CD4-positive, alpha-beta T cell (primary cell): ENCODE measurements around the gene ZNF177. TPM values are rescaled to one million over a fixed set of nuclear protein-coding genes. Genes with fewer than 3 reads are reported as not detected.
A peak's percentile ranks its signal among the peaks of the same experiment; 100 is the strongest.

ENCODE experiments used
- ATAC-seq: fragments of 200-7000 bp; cut with Tn5 transposase; one replicate; pipeline ENCODE4 v1.10.0; 2022; ENCODE audit warnings: mild to moderate bottlenecking; ENCODE audit not compliant: poor library complexity
- CTCF ChIA-PET: fragments of 350-600 bp; sonication (Branson Sonifier 250); formaldehyde crosslinking; loops from one replicate; lab custom pipeline; 2021; ENCODE audit warnings: antibody characterized with exemption, inconsistent platforms; lab: Charles Lee
- POLR2A ChIA-PET: fragments of 350-600 bp; sonication (Branson Sonifier 250); formaldehyde crosslinking; loops from one replicate; lab custom pipeline; 2021; ENCODE audit warnings: antibody characterized with exemption, inconsistent platforms; lab: Charles Lee
- DNase-seq, 14 experiments: peaks; one replicate each; pipeline ENCODE4 v3.0.0-alpha.2; 2013 to 2020; ENCODE audit warnings: mixed read lengths in 2 of 14
- H3K27ac ChIP-seq, 2 donors: one replicate each; pipeline versions ENCODE4 v1.5.1 to v1.7.0; 2013; ENCODE audit warnings: low read length in 2 of 2, low read depth in 1 of 2, mild to moderate bottlenecking in 1 of 2
- H3K27me3 ChIP-seq, 2 experiments: 1 replicate in 1 of 2; 2 replicates in 1 of 2; pipeline versions ENCODE4 v1.6.1 to v1.7.0; 2013; ENCODE audit warnings: low read length in 2 of 2, control low read depth in 1 of 2, mild to moderate bottlenecking in 1 of 2, moderate library complexity in 1 of 2; ENCODE audit not compliant: insufficient read depth in 2 of 2, control insufficient read depth in 1 of 2
- H3K36me3 ChIP-seq: one replicate; pipeline ENCODE4 v1.6.1; 2013; ENCODE audit warnings: low read length, control low read depth; ENCODE audit not compliant: insufficient read depth
- H3K4me1 ChIP-seq: one replicate; pipeline ENCODE4 v1.6.1; 2013; ENCODE audit warnings: low read length, control low read depth; ENCODE audit not compliant: insufficient read depth
- H3K4me3 ChIP-seq: one replicate; pipeline ENCODE4 v1.5.1; 2013; ENCODE audit warnings: mild to moderate bottlenecking, low read length, moderate library complexity
- H3K9me3 ChIP-seq, 2 experiments: 1 replicate in 1 of 2; 2 replicates in 1 of 2; pipeline versions ENCODE4 v1.6.1 to v1.7.0; 2013; ENCODE audit warnings: low read length in 2 of 2, mild to moderate bottlenecking in 2 of 2, control low read depth in 1 of 2, moderate library complexity in 1 of 2; ENCODE audit not compliant: control insufficient read depth in 1 of 2, insufficient read depth in 1 of 2
- H3K27ac Mint-ChIP-seq: one replicate; pipeline ENCODE4 v1.8.0; 2020; ENCODE audit warnings: mixed read lengths
- H3K27me3 Mint-ChIP-seq: one replicate; pipeline ENCODE4 v1.8.0; 2021; ENCODE audit warnings: mixed read lengths
- H3K36me3 Mint-ChIP-seq: one replicate; pipeline ENCODE4 v1.8.0; 2021; ENCODE audit warnings: low read depth, mixed read lengths
- H3K4me1 Mint-ChIP-seq: one replicate; pipeline ENCODE4 v1.8.0; 2021; ENCODE audit warnings: low read depth, mixed read lengths
- H3K4me3 Mint-ChIP-seq: one replicate; pipeline ENCODE4 v1.8.0; 2020; ENCODE audit warnings: mild to moderate bottlenecking, mixed read lengths
- H3K9me3 Mint-ChIP-seq: one replicate; pipeline ENCODE4 v1.8.0; 2020; ENCODE audit warnings: mixed read lengths
- CTCF ChIP-seq: fragments of 200-600 bp; IDR thresholded peaks from one replicate; pipeline ENCODE4 v1.8.0; 2022; ENCODE audit warnings: antibody characterized with exemption, mild to moderate bottlenecking
- intact Hi-C, 2 experiments: fragments of 100-400 bp; cut with DNase I in 1 of 2; cut with micrococcal nuclease in 1 of 2; formaldehyde crosslinking; loops; one replicate each; pipeline versions ENCODE4 v1.15.1 to v1.9.0; 2023 to 2025; cut with DNase I, micrococcal nuclease
- total RNA-seq, 174 experiments: library from RNA in 2 of 174; stranded (reverse) in 2 of 174; gene quantifications; one replicate each; pipeline ENCODE4 v1.2.3 and lab custom pipeline; 2021 to 2026

The ZNF177 gene
- total RNA-seq, 2 experiments from 2014 or later = 1.6 TPM; not detected in 1

- Histone ChIP-seq H3K9me3 (peaks cover 28 to 50% of the 10 kb centered on the region in 2 experiments), H3K27me3 (no peaks in the 10 kb centered on the region), H3K27ac (peak overlapping the region; percentile 80 to 83), H3K36me3 (peaks cover 5% of the 10 kb centered on the region), H3K4me3 (peak overlapping the region; percentile 87), H3K4me1 (peaks cover 25% of the 10 kb centered on the region)
- Mint-ChIP-seq H3K27me3 (no peaks in the 10 kb centered on the region), H3K9me3 (peaks cover 18% of the 10 kb centered on the region), H3K4me3 (peak overlapping the region; percentile 96), H3K27ac (peak overlapping the region; percentile 90), H3K4me1 (peaks cover 33% of the 10 kb centered on the region), H3K36me3 (peaks cover 61% of the 10 kb centered on the region)
- ATAC-seq (no peak), DNase-seq (peak in 3 of 14 experiments; percentile 5 to 73 (median 14))
- ChIA-PET CTCF (interaction anchor here (0.5 to 2.1 kb wide), 3 partner anchors 13 to 124 kb away, joined by 3 to 18 read pairs (median 4); partner anchors contain the start of genes ZNF266 and ZNF699), POLR2A (interaction anchor here (0.7 to 2.6 kb wide), 4 partner anchors 13 to 445 kb away, joined by 4 to 23 read pairs (median 10); partner anchors contain the start of genes ZNF266, ZNF699 and ZNF846)
- intact Hi-C loops = loop anchor here (5.0 to 10.0 kb wide), 4 partner anchors 181 to 471 kb away; partner anchors contain the start of genes ZNF317 (in 1 of the 2), ZNF426 (in 1 of the 2) and ZNF562 (in 1 of the 2)
- no peak for TF ChIP-seq CTCF
Observed at GRCh38 chr19:9323557-9323918, 39.3 kb upstream of the ZNF177 start.

GRCh38 chr19:9323919-9324583 lies 38.8 kb upstream of the ZNF177 start, which contains the start of gene ZNF559:
Gene ZNF559, plus strand, starts transcription at chr19:9324179. Its CDS starts 14,371 bp downstream, at chr19:9338550.
- Mint-ChIP-seq H3K4me3 (peak within 1 kb of the TSS; percentile 96), H3K4me1 (peaks cover 33% of the 10 kb centered on the region), H3K27ac (peak within 1 kb of the TSS; percentile 90), H3K36me3 (peaks cover 66% of the 10 kb centered on the region), H3K9me3 (peaks cover 20% of the 10 kb centered on the region), H3K27me3 (no peaks in the 10 kb centered on the region)
- H3K27me3 ChIP-seq = no peaks in the 10 kb centered on the region
- intact Hi-C loops = loop anchor here (1.0 to 10.0 kb wide), 6 partner anchors 15 to 471 kb away; partner anchors contain the start of genes ZNF317 (in 2 of the 2), ZNF426 (in 1 of the 2), ZNF562 (in 1 of the 2) and ZNF699 (in 1 of the 2)
- H3K36me3 ChIP-seq = peaks cover 5% of the 10 kb centered on the region
- H3K27ac ChIP-seq = peak within 1 kb of the TSS; percentile 80 to 83
- DNase-seq = peak; percentile 94 to 98 (median 97)
- ChIA-PET POLR2A (interaction anchor here (0.7 to 2.6 kb wide), 4 partner anchors 14 to 445 kb away, joined by 4 to 23 read pairs (median 10); partner anchors contain the start of genes ZNF266, ZNF699 and ZNF846), CTCF (interaction anchor here (0.5 to 2.1 kb wide), 3 partner anchors 14 to 123 kb away, joined by 3 to 18 read pairs (median 4); partner anchors contain the start of genes ZNF266 and ZNF699)
- peak; percentile 65 for TF ChIP-seq CTCF
- H3K4me3 ChIP-seq = peak within 1 kb of the TSS; percentile 87
- H3K9me3 ChIP-seq = peaks cover 33 to 51% of the 10 kb centered on the region in 2 experiments
- ATAC-seq = peak; percentile 97
- H3K4me1 ChIP-seq = peaks cover 25% of the 10 kb centered on the region

GRCh38 chr19:9324584-9324962 lies 38.2 kb upstream of the ZNF177 start:
- Mint-ChIP-seq H3K36me3 (peaks cover 71% of the 10 kb centered on the region), H3K4me1 (peaks cover 33% of the 10 kb centered on the region), H3K4me3 (peak overlapping the region; percentile 96), H3K9me3 (peaks cover 20% of the 10 kb centered on the region), H3K27me3 (no peaks in the 10 kb centered on the region), H3K27ac (peak overlapping the region; percentile 90)
- Histone ChIP-seq H3K4me3 (peak overlapping the region; percentile 87), H3K27ac (peak overlapping the region; percentile 80 to 83), H3K36me3 (peaks cover 5% of the 10 kb centered on the region), H3K9me3 (peaks cover 38 to 55% of the 10 kb centered on the region in 2 experiments), H3K27me3 (no peaks in the 10 kb centered on the region), H3K4me1 (peaks cover 25% of the 10 kb centered on the region)
- TF ChIP-seq CTCF = no peak
- ChIA-PET CTCF (interaction anchor here (2.1 kb wide), 1 partner anchor 14 kb away, joined by 18 read pairs; the partner anchor contains the start of gene ZNF699), POLR2A (interaction anchor here (1.2 to 2.6 kb wide), 2 partner anchors 14 to 111 kb away, joined by 16 to 23 read pairs; partner anchors contain the start of genes ZNF266 and ZNF699)
- intact Hi-C loops = loop anchor here (1.0 to 10.0 kb wide), 6 partner anchors 15 to 470 kb away; partner anchors contain the start of genes ZNF317 (in 2 of the 2), ZNF426 (in 1 of the 2), ZNF562 (in 1 of the 2) and ZNF699 (in 1 of the 2)
- ATAC-seq = no peak
- DNase-seq = no peak
